Adipocyte (in vitro differentiated cells): ENCODE measurements around the gene SLC25A21.

Source experiments
- DNase-seq: peaks from one replicate; pipeline ENCODE4 v3.0.0-alpha.2; 2015; ENCODE audit warnings: low read depth
- H3K27me3 ChIP-seq: replicated peaks from 2 replicates; pipeline ENCODE4 v1.7.0; 2013; ENCODE audit warnings: mild to moderate bottlenecking, low read length, moderate library complexity; ENCODE audit not compliant: control insufficient read depth, insufficient read depth
- H3K36me3 ChIP-seq: 2 replicates; pipeline ENCODE4 v1.7.0; 2013; ENCODE audit warnings: low read length, mild to moderate bottlenecking, moderate library complexity; ENCODE audit not compliant: control insufficient read depth, insufficient read depth, severe bottlenecking
- H3K4me1 ChIP-seq: 2 replicates; pipeline ENCODE4 v1.7.0; 2013; ENCODE audit warnings: mild to moderate bottlenecking, low read length, moderate library complexity; ENCODE audit not compliant: control insufficient read depth, insufficient read depth
- H3K4me3 ChIP-seq: 2 replicates; pipeline ENCODE4 v1.7.0; 2013; ENCODE audit warnings: mild to moderate bottlenecking, low read length, moderate library complexity
- H3K9ac ChIP-seq: 2 replicates; pipeline ENCODE4 v1.7.0; 2013; ENCODE audit warnings: mild to moderate bottlenecking, low read length, moderate library complexity
- H3K9me3 ChIP-seq: 2 replicates; pipeline ENCODE4 v1.7.0; 2013; ENCODE audit warnings: mild to moderate bottlenecking, low read length, moderate library complexity; ENCODE audit not compliant: control insufficient read depth

The SLC25A21 gene

DNA sequence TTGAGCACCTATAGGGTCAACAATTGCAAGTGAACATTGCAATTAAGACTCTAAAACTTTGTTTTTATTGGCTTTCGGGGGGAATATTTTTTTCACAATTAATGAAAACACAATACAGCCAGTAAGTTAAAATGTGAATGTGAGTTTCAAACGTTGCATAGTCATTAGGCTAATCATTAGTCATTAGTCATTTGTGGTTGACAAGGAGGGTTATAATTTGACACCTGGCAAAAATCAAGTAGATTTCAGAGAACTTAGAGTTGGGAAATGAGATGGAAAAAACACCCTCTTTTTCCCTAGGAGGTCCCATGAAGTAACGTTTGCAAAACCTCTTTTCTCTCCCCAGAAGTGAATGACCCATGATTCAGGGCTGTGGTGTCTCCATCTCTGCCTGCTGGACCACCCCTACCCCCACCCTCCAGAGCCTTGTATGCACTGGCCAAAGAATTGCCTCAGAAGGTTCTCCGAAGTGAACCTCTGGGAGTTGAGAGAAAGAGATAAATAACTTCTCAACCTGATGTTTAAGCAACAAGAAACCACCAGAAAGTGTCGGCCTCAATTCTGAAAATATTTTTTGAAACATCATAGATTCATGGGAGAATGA, 314.5 kb downstream of the SLC25A21 start:
- Histone ChIP-seq H3K27me3 (peaks cover 16% of the 10 kb centered on the region), H3K9ac (no peak overlapping the region), H3K36me3 (no peaks in the 10 kb centered on the region), H3K4me1 (peaks cover 31% of the 10 kb centered on the region), H3K4me3 (no peak overlapping the region), H3K9me3 (no peaks in the 10 kb centered on the region)
- no peak for DNase-seq

GRCh38 chr14:36857136-36857535, 315.3 kb downstream of the SLC25A21 start:
- no peaks in the 10 kb centered on the region for H3K36me3 ChIP-seq
- peaks cover 16% of the 10 kb centered on the region for H3K27me3 ChIP-seq
- H3K9me3 ChIP-seq = no peaks in the 10 kb centered on the region
- peaks cover 37% of the 10 kb centered on the region for H3K4me1 ChIP-seq
- H3K9ac ChIP-seq = no peak overlapping the region
- DNase-seq = no peak
- H3K4me3 ChIP-seq = no peak overlapping the region

DNA sequence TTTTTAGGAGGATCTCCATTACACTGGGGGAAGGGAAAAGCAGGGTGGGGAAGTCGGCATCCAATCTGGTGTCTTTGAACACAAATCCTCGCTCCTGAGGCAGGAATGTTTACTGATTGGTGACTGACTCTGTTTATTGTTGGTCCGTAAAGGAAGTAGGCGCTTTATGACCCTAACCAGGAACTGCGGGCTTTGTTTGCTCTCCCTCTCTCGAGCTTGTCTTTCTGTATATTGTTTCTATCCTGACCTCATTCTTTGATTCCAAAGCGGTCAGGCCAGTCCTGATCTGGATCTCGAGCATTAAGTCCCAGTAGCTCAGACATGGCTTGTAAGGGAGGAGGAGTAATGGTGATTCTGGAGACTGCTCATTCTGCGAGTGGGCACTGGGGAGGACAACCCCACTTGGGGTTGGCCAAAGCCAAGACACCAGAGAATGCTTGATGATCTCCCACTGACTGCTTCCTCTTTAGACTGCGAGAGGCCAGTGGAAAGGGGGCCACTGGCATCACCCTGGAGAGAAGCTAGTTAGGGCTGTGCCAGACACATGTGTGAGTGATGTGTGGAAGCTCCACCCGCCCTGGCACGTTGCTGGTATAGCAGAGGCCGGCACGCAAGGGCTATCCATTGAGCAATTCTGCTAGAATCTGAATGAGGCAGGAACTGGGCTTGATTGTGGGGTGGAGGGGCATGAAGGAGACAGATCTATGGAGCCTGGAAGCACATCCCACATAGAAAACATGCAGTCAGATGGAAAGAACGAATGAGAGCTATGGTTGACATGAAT, 316.1 kb downstream of the SLC25A21 start:
- peaks cover 16% of the 10 kb centered on the region for H3K27me3 ChIP-seq
- peaks cover 38% of the 10 kb centered on the region for H3K4me1 ChIP-seq
- H3K9me3 ChIP-seq = no peaks in the 10 kb centered on the region
- no peak for DNase-seq
- no peak overlapping the region for H3K9ac ChIP-seq
- H3K4me3 ChIP-seq = no peak overlapping the region
- H3K36me3 ChIP-seq = no peaks in the 10 kb centered on the region

DNA sequence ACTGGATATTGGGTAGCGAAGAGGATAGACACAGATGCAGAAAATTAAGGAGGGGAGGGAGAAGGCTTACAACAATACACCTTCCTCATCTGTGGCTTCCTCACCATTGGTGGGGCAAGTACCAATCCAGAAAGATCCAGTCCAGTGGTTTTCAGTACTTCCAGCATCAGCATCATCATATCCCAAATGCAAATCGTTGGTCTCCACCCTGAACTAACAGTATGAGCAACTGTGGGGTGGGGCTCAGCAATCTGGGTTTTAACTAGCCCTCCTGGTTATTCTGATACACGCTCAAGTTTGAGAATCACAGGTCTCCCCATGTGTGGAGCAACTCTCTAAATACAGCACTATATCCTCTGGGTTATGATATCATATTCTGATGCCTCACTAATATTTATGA, 317.0 kb downstream of the SLC25A21 start:
- H3K36me3 ChIP-seq = no peaks in the 10 kb centered on the region
- H3K9me3 ChIP-seq = no peaks in the 10 kb centered on the region
- H3K27me3 ChIP-seq = peaks cover 17% of the 10 kb centered on the region
- DNase-seq = no peak
- H3K4me3 ChIP-seq = no peak overlapping the region
- H3K4me1 ChIP-seq = peaks cover 38% of the 10 kb centered on the region
- H3K9ac ChIP-seq = no peak overlapping the region

DNA sequence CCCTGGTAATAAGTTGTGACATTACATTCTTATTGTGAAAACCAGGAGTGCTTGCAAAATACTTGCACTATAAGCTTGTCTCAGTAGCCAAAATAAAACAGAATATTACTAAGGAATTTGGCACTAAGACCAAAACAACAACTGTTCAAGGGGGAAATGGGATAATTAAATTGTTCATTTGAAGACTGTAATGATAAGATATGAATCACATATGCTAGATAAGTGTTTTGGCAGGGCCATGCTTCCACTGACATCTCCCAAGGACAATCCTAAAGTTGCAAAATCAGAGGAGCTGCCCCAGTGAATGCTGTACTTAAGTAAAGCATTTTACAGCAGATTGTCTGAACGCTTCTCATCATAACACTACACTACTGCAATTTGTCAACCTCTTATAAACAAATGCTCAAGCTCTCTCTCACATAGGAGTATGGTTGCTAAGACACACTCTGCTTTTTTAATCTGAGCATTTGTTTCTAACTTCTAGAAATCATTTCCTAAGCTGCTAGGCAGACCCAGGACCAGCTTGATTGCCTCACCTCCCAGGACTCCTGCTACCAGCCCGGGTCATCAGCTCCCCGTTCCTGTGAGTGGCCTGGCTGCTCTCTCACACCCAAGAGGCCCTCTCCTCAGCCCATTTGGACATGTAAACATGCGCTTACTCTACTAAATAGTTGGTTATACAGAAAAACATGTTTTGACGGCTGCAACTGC, 319.3 kb downstream of the SLC25A21 start:
- Histone ChIP-seq H3K36me3 (no peaks in the 10 kb centered on the region), H3K4me3 (no peak overlapping the region), H3K4me1 (peaks cover 28% of the 10 kb centered on the region), H3K27me3 (peaks cover 23% of the 10 kb centered on the region), H3K9me3 (no peaks in the 10 kb centered on the region), H3K9ac (peak overlapping the region; percentile 24)
- peak; percentile 89 for DNase-seq

DNA sequence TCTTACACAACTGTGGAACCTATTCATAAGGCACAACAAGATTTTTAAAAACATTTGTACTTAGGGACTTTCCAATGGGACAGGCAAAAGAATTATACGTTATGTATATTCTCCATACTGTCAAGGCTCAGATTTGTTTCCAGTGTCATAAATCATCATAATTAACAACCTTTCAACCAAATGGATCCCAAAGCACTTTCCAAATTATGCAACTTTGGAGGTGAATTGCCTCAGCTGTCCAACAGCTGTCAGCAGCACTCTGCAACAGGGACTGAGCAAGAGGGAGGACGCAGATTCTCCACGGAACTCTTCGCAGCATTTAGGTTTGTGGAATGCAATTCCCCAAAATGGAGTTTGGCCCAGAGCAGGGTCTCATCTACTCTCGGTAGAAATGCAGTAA, 324.2 kb downstream of the SLC25A21 start:
- no peak for DNase-seq
- Histone ChIP-seq H3K36me3 (no peaks in the 10 kb centered on the region), H3K9me3 (no peaks in the 10 kb centered on the region), H3K9ac (no peak overlapping the region), H3K4me3 (no peak overlapping the region), H3K4me1 (peaks cover 24% of the 10 kb centered on the region), H3K27me3 (peaks cover 56% of the 10 kb centered on the region)

- Histone ChIP-seq H3K4me3 (no peak overlapping the region), H3K27me3 (peaks cover 64% of the 10 kb centered on the region), H3K4me1 (peaks cover 18% of the 10 kb centered on the region), H3K36me3 (no peaks in the 10 kb centered on the region), H3K9me3 (no peaks in the 10 kb centered on the region), H3K9ac (no peak overlapping the region)
- DNase-seq = no peak
Measured at GRCh38 chr14:36847366-36847765, 325.0 kb downstream of the SLC25A21 start.

DNA sequence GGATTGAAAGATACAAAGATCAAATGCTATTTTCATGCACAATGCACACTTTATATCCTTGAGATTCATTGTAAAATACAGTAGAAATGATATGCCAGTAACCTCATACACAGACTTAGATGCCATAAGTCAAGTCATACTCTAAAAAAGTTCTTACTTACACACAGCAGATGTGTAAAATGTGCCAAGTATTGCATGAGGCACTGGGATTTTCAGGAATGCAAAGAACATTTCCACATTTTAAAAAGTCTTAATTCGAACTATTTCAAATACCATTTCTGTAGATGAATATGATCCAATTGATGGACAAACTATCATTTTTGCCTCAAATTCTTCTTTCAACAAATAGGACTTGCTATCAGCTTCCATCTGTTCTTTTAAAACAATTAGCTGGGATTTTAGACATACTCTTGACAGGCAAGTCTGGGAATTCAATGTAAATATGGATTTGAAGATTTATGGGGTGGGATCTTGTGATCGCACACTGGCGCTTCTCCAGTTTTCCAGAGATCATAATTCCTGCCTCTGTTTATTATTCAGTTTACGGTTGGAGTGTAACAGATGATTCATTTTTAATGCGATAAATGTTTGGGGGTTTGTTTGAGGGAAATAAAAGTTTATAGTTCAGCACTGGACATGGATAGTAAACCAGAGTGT, 326.9 kb downstream of the SLC25A21 start:
- H3K27me3 ChIP-seq = peaks cover 63% of the 10 kb centered on the region
- no peaks in the 10 kb centered on the region for H3K9me3 ChIP-seq
- peak; percentile 76 for DNase-seq
- H3K9ac ChIP-seq = no peak overlapping the region
- no peaks in the 10 kb centered on the region for H3K36me3 ChIP-seq
- H3K4me3 ChIP-seq = no peak overlapping the region
- H3K4me1 ChIP-seq = peaks cover 15% of the 10 kb centered on the region

DNA sequence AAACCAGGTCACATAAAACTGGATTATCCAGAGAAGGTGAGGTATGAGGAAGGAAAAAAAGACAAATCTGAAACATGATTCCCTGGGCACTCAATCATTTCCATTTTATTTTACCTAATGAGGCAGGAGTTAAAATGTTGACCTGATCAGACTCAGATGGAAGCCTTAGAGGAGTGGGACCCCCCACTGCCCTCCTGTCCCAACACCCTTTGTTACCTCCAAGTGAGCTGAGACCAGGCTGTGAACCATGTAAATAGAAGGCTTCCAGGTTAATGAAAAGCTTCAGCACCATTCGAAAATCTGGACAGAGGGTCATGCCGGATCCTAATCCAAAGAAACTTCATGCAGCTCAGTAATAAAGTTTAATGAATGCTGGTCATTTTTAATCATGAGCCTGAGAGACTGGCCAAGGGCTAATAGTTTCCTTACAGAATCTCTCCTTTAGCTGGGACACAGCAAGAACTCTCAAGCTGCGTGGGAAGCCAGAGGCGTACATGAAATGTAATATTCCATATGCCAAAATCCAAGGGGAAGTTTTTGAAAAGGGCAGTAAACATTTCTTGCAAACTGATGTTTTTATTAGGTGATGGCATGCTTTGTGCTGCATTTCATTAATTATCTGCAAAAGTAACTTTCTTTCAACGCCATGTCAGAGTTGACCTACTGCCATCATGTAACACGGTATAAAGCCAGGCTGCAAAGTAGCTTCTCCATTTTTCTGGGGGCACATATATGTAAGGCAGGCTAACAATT, 327.8 kb downstream of the SLC25A21 start:
- no peak overlapping the region for H3K9ac ChIP-seq
- no peak for DNase-seq
- no peaks in the 10 kb centered on the region for H3K9me3 ChIP-seq
- no peaks in the 10 kb centered on the region for H3K36me3 ChIP-seq
- no peak overlapping the region for H3K4me3 ChIP-seq
- H3K27me3 ChIP-seq = peaks cover 62% of the 10 kb centered on the region
- peaks cover 15% of the 10 kb centered on the region for H3K4me1 ChIP-seq

- H3K27me3 ChIP-seq = peaks cover 61% of the 10 kb centered on the region
- no peak for DNase-seq
- H3K9me3 ChIP-seq = no peaks in the 10 kb centered on the region
- H3K4me1 ChIP-seq = peaks cover 12% of the 10 kb centered on the region
- H3K4me3 ChIP-seq = no peak overlapping the region
- no peak overlapping the region for H3K9ac ChIP-seq
- H3K36me3 ChIP-seq = no peaks in the 10 kb centered on the region
Measured at GRCh38 chr14:36843410-36843809, 329.0 kb downstream of the SLC25A21 start.
